GM12878 (cell line): Measurements from ENCODE around the gene MTTP. TPM values are rescaled to one million over a fixed set of nuclear protein-coding genes. Genes with fewer than 3 reads are reported as not detected.

Experiments
- ASH2L ChIP-seq: fragments of 300-600, 200-600 bp; sonication (generic); IDR thresholded peaks from 2 replicates; pipeline ENCODE4 v1.6.1; 2017; ENCODE audit warnings: low read depth, mild to moderate bottlenecking, borderline replicate concordance
- ATF7 ChIP-seq: fragments of 450-650 bp; IDR thresholded peaks from 2 replicates; pipeline ENCODE4 v1.6.1; 2016; ENCODE audit warnings: low read depth, mild to moderate bottlenecking
- BACH1 ChIP-seq: fragments of 450-650 bp; IDR thresholded peaks from 2 replicates; pipeline ENCODE4 v1.6.1; 2017; ENCODE audit warnings: mild to moderate bottlenecking, borderline replicate concordance
- HCFC1 ChIP-seq: fragments of 150-350 bp; IDR thresholded peaks from 2 replicates; pipeline ENCODE4 v1.6.1; 2014; ENCODE audit warnings: low read length
- HSF1 ChIP-seq: fragments of 150-350 bp; IDR thresholded peaks from 2 replicates; pipeline ENCODE4 v1.6.1; 2014; ENCODE audit warnings: mild to moderate bottlenecking, low read depth, low read length
- JUND ChIP-seq: IDR thresholded peaks from 2 replicates; pipeline ENCODE4 v1.6.1; 2012; ENCODE audit warnings: low read depth, mild to moderate bottlenecking, low read length, improper control_type of control experiment, moderate library complexity
- ZBTB33 ChIP-seq: fragments of 450-650 bp; IDR thresholded peaks from 2 replicates; pipeline ENCODE4 v1.6.1; 2017; ENCODE audit warnings: mild to moderate bottlenecking
- ZNF687 ChIP-seq: fragments of 450-650 bp; IDR thresholded peaks from 2 replicates; pipeline ENCODE4 v1.6.1; 2017; ENCODE audit warnings: mild to moderate bottlenecking, moderate library complexity
- ZZZ3 ChIP-seq: IDR thresholded peaks from 2 replicates; pipeline ENCODE4 v1.6.1; 2011; ENCODE audit warnings: low read depth; ENCODE audit not compliant: control insufficient read depth, insufficient read length
- polyA plus RNA-seq, 11 experiments: library from polyadenylated mRNA; depleted of rRNA in 4 of 11; unstranded in 6 of 11; stranded (reverse) in 5 of 11; fragments of >200 nt; fragmentation: Nextera tagmentation in 4 of 11; fragmentation: Illumina TruSeq in 1 of 11; extraction: Ambion mirVana in 4 of 11; extraction: Trizol in 1 of 11; gene quantifications; 1 replicate in 1 of 11; 2 replicates in 10 of 11; pipeline versions ENCODE4 v1.2.1 to v1.2.3, GENCODE V29; 2011 to 2016; ENCODE audit warnings: inconsistent platforms in 2 of 11, missing spikeins in 2 of 11, low read depth in 1 of 11
- total RNA-seq, 4 experiments: library from RNA; depleted of rRNA in 3 of 4; stranded (reverse); fragments of >200 nt in 3 of 4; fragmentation: Illumina TruSeq in 1 of 4; extraction: Trizol in 1 of 4; gene quantifications; 2 replicates each; pipeline versions ENCODE4 v1.2.1 to v1.2.3, GENCODE V29; 2013 to 2021

MTTP gene
- total and polyA plus RNA-seq, 10 of the 15 experiments (the other 5 are each of a cell fraction or from before 2014, with no cell fraction given), result 0.08 to 2.2 (median 0.21) TPM; not detected in 1

GRCh38 chr4:99614491-99614890 is 39.9 kb downstream of the MTTP start (continued):
- no peak for TF ChIP-seq ZBTB33
- no peak for TF ChIP-seq HSF1
- no peak for TF ChIP-seq ZNF687
- no peak for TF ChIP-seq HCFC1
- TF ChIP-seq JUND, result no peak
- TF ChIP-seq BACH1, result no peak
- no peak for TF ChIP-seq ZZZ3
- no peak for TF ChIP-seq ATF7
- TF ChIP-seq ASH2L, result no peak
